ENCODE results near the gene FANCC.
"Not testable (repeated sequence)": the region's sequence is repeated elsewhere in the genome, so short reads cannot be mapped to it uniquely, and the experiment has no call there.

FANCC gene

DNA sequence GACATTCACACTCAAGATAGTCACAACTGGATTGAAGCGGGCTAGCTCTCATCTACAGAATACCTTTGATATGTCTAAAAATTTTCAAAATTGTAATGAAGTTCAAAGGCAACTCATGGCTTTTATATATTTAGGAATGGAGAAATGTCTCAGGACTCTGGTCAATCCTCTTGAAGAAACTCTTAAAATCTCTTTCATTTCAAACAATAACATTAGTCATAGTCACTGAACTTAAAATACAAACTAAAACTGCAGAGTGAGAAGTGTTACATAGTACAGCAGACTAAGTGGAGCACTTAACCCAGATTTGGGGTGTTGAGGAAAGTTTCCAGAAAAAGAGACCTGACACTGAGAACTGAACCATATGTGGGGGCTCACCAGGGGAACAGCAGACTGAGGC, 20.7 kb downstream of the FANCC start:
- H4K8ac ChIP-seq (ENCODE audit: low read length): no peak overlapping the region
- no peak overlapping the region for H2AFZ ChIP-seq (ENCODE audit: low read depth, low read length)
- H3K27me3 ChIP-seq (ENCODE audit: control insufficient read depth in 1 of 2, insufficient read depth in 1 of 2, low read length in 2 of 2): no peaks in the 10 kb centered on the region
- no peak overlapping the region for H3K23ac ChIP-seq (ENCODE audit: low read length in 2 of 2)
- no peak overlapping the region for H2BK5ac ChIP-seq (ENCODE audit: low read depth, low read length, poor library complexity, severe bottlenecking)
- H4K91ac ChIP-seq (ENCODE audit: low read length): no peak overlapping the region
- H2BK15ac ChIP-seq (ENCODE audit: low read depth, poor library complexity, severe bottlenecking): no peak overlapping the region
- H3K79me1 ChIP-seq (replicated peaks; ENCODE audit: low read length, poor library complexity, severe bottlenecking): peaks cover 29% of the 10 kb centered on the region
- peaks cover 0 to 5% of the 10 kb centered on the region in 2 experiments for H3K36me3 ChIP-seq (ENCODE audit: control insufficient read depth in 1 of 2, insufficient read depth in 2 of 2, low read depth in 1 of 2, low read length in 2 of 2)
- no peak overlapping the region for H3K4me3 ChIP-seq (ENCODE audit: insufficient read depth in 1 of 2, low read depth in 1 of 2, low read length in 2 of 2)
- peaks cover 8% of the 10 kb centered on the region for H3K4me1 ChIP-seq (ENCODE audit: control insufficient read depth, insufficient read depth, low read depth, low read length)
- no peak overlapping the region for H3K27ac ChIP-seq (ENCODE audit: low read length, poor library complexity, severe bottlenecking)
- no peak overlapping the region for H2BK12ac ChIP-seq (ENCODE audit: low read length in 2 of 2)
- H3K18ac ChIP-seq (ENCODE audit: low read depth in 1 of 2, low read length in 2 of 2): peak overlapping the region in 1 of 2 experiments; percentile 11
- H3K14ac ChIP-seq (ENCODE audit: low read length in 2 of 2): no peak overlapping the region
- no peak overlapping the region for H3K4me2 ChIP-seq (ENCODE audit: low read length, poor library complexity, severe bottlenecking)
- H3K9me3 ChIP-seq (ENCODE audit: control insufficient read depth, low read length): no peaks in the 10 kb centered on the region
- H3K4ac ChIP-seq (ENCODE audit: low read depth in 1 of 2, low read length in 2 of 2): no peak overlapping the region
- no peak overlapping the region for H2BK120ac ChIP-seq (ENCODE audit: low read depth, low read length)
- no peak for DNase-seq
- WGBS: no CpG with 5 or more reads among the region's 1 CpG
- H2AK5ac ChIP-seq (ENCODE audit: low read length, severe bottlenecking): no peak overlapping the region
- H3K9ac ChIP-seq (ENCODE audit: low read length): no peak overlapping the region

DNA sequence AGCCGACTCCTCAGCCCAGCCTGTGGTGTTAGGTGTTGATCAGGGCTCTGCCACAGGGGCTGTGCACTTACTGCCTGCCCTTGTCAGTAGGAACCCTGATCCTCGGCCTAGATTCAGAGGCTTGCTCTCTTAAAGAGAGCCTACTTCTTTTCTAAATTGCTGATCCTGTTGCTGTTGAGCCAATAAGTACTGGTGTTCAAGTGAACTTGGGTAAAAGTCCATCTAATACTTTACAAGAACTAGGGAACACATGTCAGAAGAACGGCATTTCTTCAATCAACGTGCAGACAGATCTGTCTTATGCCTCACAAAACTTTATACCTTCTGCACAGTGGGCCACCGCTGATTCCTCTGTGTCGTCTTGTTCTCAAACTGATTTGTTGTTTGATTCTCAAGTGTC, 24.2 kb downstream of the FANCC start:
- 96% methylated on average over 6 of the region's 6 CpGs for WGBS
- H2AK5ac ChIP-seq (ENCODE audit: low read length, severe bottlenecking); H3K4me3 ChIP-seq (ENCODE audit: insufficient read depth in 1 of 2, low read depth in 1 of 2, low read length in 2 of 2): not testable (repeated sequence)

GRCh38 chr9:95292226-95292625, 25.3 kb downstream of the FANCC start:
- H4K91ac ChIP-seq (ENCODE audit: low read length): no peak overlapping the region
- no peak overlapping the region for H3K4ac ChIP-seq (ENCODE audit: low read depth in 1 of 2, low read length in 2 of 2)
- H2BK5ac ChIP-seq (ENCODE audit: low read depth, low read length, poor library complexity, severe bottlenecking): no peak overlapping the region
- no peak overlapping the region for H4K8ac ChIP-seq (ENCODE audit: low read length)
- H3K14ac ChIP-seq (ENCODE audit: low read length in 2 of 2): no peak overlapping the region
- H3K36me3 ChIP-seq (ENCODE audit: control insufficient read depth in 1 of 2, insufficient read depth in 2 of 2, low read depth in 1 of 2, low read length in 2 of 2): peaks cover 0 to 5% of the 10 kb centered on the region in 2 experiments
- H2AK5ac ChIP-seq (ENCODE audit: low read length, severe bottlenecking): no peak overlapping the region
- H3K79me1 ChIP-seq (replicated peaks; ENCODE audit: low read length, poor library complexity, severe bottlenecking): peaks cover 29% of the 10 kb centered on the region
- H3K18ac ChIP-seq (ENCODE audit: low read depth in 1 of 2, low read length in 2 of 2): no peak overlapping the region
- H2BK15ac ChIP-seq (ENCODE audit: low read depth, poor library complexity, severe bottlenecking): no peak overlapping the region
- H3K27ac ChIP-seq (ENCODE audit: low read length, poor library complexity, severe bottlenecking): no peak overlapping the region
- H2AFZ ChIP-seq (ENCODE audit: low read depth, low read length): no peak overlapping the region
- no peak overlapping the region for H2BK12ac ChIP-seq (ENCODE audit: low read length in 2 of 2)
- peaks cover 2% of the 10 kb centered on the region for H3K4me1 ChIP-seq (ENCODE audit: control insufficient read depth, insufficient read depth, low read depth, low read length)
- 97% methylated on average over 36 of the region's 41 CpGs for WGBS
- no peaks in the 10 kb centered on the region for H3K27me3 ChIP-seq (ENCODE audit: control insufficient read depth in 1 of 2, insufficient read depth in 1 of 2, low read length in 2 of 2)
- no peak overlapping the region for H3K23ac ChIP-seq (ENCODE audit: low read length in 2 of 2)
- no peak overlapping the region for H3K9ac ChIP-seq (ENCODE audit: low read length)
- H2BK120ac ChIP-seq (ENCODE audit: low read depth, low read length): no peak overlapping the region
- no peak for DNase-seq
- H3K9me3 ChIP-seq (ENCODE audit: control insufficient read depth, low read length): no peaks in the 10 kb centered on the region
- H3K4me3 ChIP-seq (ENCODE audit: insufficient read depth in 1 of 2, low read depth in 1 of 2, low read length in 2 of 2): no peak overlapping the region
- H3K4me2 ChIP-seq (ENCODE audit: low read length, poor library complexity, severe bottlenecking): no peak overlapping the region

More for the DNA sequence above, 24.2 kb downstream of the FANCC start:
- H3K79me1 ChIP-seq (replicated peaks; ENCODE audit: low read length, poor library complexity, severe bottlenecking): peaks cover 30% of the 10 kb centered on the region
- H2BK12ac ChIP-seq (ENCODE audit: low read length in 2 of 2); H4K8ac ChIP-seq (ENCODE audit: low read length); H3K27me3 ChIP-seq (ENCODE audit: control insufficient read depth in 1 of 2, insufficient read depth in 1 of 2, low read length in 2 of 2); H2BK5ac ChIP-seq (ENCODE audit: low read depth, low read length, poor library complexity, severe bottlenecking); H3K4me2 ChIP-seq (ENCODE audit: low read length, poor library complexity, severe bottlenecking); H3K18ac ChIP-seq (ENCODE audit: low read depth in 1 of 2, low read length in 2 of 2); DNase-seq; H3K4ac ChIP-seq (ENCODE audit: low read depth in 1 of 2, low read length in 2 of 2); H2AFZ ChIP-seq (ENCODE audit: low read depth, low read length); H3K14ac ChIP-seq (ENCODE audit: low read length in 2 of 2); H3K9me3 ChIP-seq (ENCODE audit: control insufficient read depth, low read length); H4K91ac ChIP-seq (ENCODE audit: low read length); H3K23ac ChIP-seq (ENCODE audit: low read length in 2 of 2); H2BK15ac ChIP-seq (ENCODE audit: low read depth, poor library complexity, severe bottlenecking); H3K9ac ChIP-seq (ENCODE audit: low read length); H3K36me3 ChIP-seq (ENCODE audit: control insufficient read depth in 1 of 2, insufficient read depth in 2 of 2, low read depth in 1 of 2, low read length in 2 of 2); H2BK120ac ChIP-seq (ENCODE audit: low read depth, low read length); H3K4me1 ChIP-seq (ENCODE audit: control insufficient read depth, insufficient read depth, low read depth, low read length); H3K27ac ChIP-seq (ENCODE audit: low read length, poor library complexity, severe bottlenecking): not testable (repeated sequence)

GRCh38 chr9:95286151-95286550, 31.4 kb downstream of the FANCC start:
- Histone ChIP-seq H3K4me2 (ENCODE audit: low read length, poor library complexity, severe bottlenecking) (no peak overlapping the region), H3K9ac (ENCODE audit: low read length) (no peak overlapping the region), H3K4me1 (ENCODE audit: control insufficient read depth, insufficient read depth, low read depth, low read length) (peaks cover 2% of the 10 kb centered on the region), H2BK12ac (ENCODE audit: low read length in 2 of 2) (no peak overlapping the region), H3K4ac (ENCODE audit: low read depth in 1 of 2, low read length in 2 of 2) (no peak overlapping the region), H3K23ac (ENCODE audit: low read length in 2 of 2) (no peak overlapping the region), H2BK5ac (ENCODE audit: low read depth, low read length, poor library complexity, severe bottlenecking) (no peak overlapping the region), H2AFZ (ENCODE audit: low read depth, low read length) (no peak overlapping the region), H3K18ac (ENCODE audit: low read depth in 1 of 2, low read length in 2 of 2) (no peak overlapping the region), H2BK120ac (ENCODE audit: low read depth, low read length) (no peak overlapping the region), H3K27ac (ENCODE audit: low read length, poor library complexity, severe bottlenecking) (peak overlapping the region; percentile 62), H3K27me3 (ENCODE audit: control insufficient read depth in 1 of 2, insufficient read depth in 1 of 2, low read length in 2 of 2) (no peaks in the 10 kb centered on the region), H3K9me3 (ENCODE audit: control insufficient read depth, low read length) (peaks cover 3% of the 10 kb centered on the region), H2AK5ac (ENCODE audit: low read length, severe bottlenecking) (no peak overlapping the region), H3K14ac (ENCODE audit: low read length in 2 of 2) (no peak overlapping the region), H2BK15ac (ENCODE audit: low read depth, poor library complexity, severe bottlenecking) (no peak overlapping the region), H4K8ac (ENCODE audit: low read length) (no peak overlapping the region), H3K4me3 (ENCODE audit: insufficient read depth in 1 of 2, low read depth in 1 of 2, low read length in 2 of 2) (no peak overlapping the region), H4K91ac (ENCODE audit: low read length) (no peak overlapping the region), H3K36me3 (ENCODE audit: control insufficient read depth in 1 of 2, insufficient read depth in 2 of 2, low read depth in 1 of 2, low read length in 2 of 2) (no peaks in the 10 kb centered on the region), H3K79me1 (replicated peaks; ENCODE audit: low read length, poor library complexity, severe bottlenecking) (peaks cover 13% of the 10 kb centered on the region)
- WGBS: no CpG with 5 or more reads among the region's 2 CpGs
- peak; percentile 51 for DNase-seq

Data from mesenchymal stem cell (in vitro differentiated cells and primary cell).